SK-N-SH treated with all-trans-retinoic acid at 6 μM for 48 hours (cell line): ENCODE measurements around the gene MOGAT3.

ENCODE experiments used
- ATAC-seq: fragments of 200-7000 bp; cut with Tn5 transposase; 3 replicates; pipeline ENCODE4 v1.9.1; 2020; ENCODE audit warnings: mild to moderate bottlenecking, moderate library complexity
- ARNTL ChIP-seq: fragments of 450-650 bp; formaldehyde crosslinking; IDR thresholded peaks from 2 replicates; pipeline ENCODE4 v1.5.0; 2020; ENCODE audit warnings: low read depth, mild to moderate bottlenecking, moderate library complexity, borderline replicate concordance
- BACH2 ChIP-seq: fragments of 250-450 bp; sonication (Bioruptor Pico); IDR thresholded peaks from 2 replicates; pipeline ENCODE4 v1.9.0; 2021; ENCODE audit warnings: mild to moderate bottlenecking, borderline replicate concordance
- CSRNP3 ChIP-seq: fragments of 250-450 bp; sonication (Bioruptor Pico); IDR thresholded peaks from 2 replicates; pipeline ENCODE4 v1.5.1; 2021; ENCODE audit warnings: mild to moderate bottlenecking, moderate library complexity
- ESRRG ChIP-seq: fragments of 250-450 bp; sonication (Bioruptor Pico); IDR thresholded peaks from 2 replicates; pipeline ENCODE4 v1.6.1; 2021; ENCODE audit warnings: mild to moderate bottlenecking
- GLIS3 ChIP-seq: fragments of 250-450 bp; sonication (Bioruptor Pico); IDR thresholded peaks from 2 replicates; pipeline ENCODE4 v1.5.0; 2020; ENCODE audit warnings: mild to moderate bottlenecking, moderate library complexity
- ISL1 ChIP-seq: fragments of 250-450 bp; sonication (Bioruptor Pico); IDR thresholded peaks from 2 replicates; pipeline ENCODE4 v2.1.2; 2022; ENCODE audit warnings: mild to moderate bottlenecking, moderate library complexity
- PATZ1 ChIP-seq: fragments of 250-450 bp; sonication (Bioruptor Pico); IDR thresholded peaks from 2 replicates; pipeline ENCODE4 v1.8.0; 2020; ENCODE audit warnings: mild to moderate bottlenecking, moderate library complexity, borderline replicate concordance
- POU6F1 ChIP-seq: fragments of 250-450 bp; sonication (Bioruptor Pico); IDR thresholded peaks from 2 replicates; pipeline ENCODE4 v1.8.0; 2021; ENCODE audit warnings: low read depth, mild to moderate bottlenecking, moderate library complexity, borderline replicate concordance
- PPARA ChIP-seq: fragments of 250-450 bp; sonication (Bioruptor Pico); IDR thresholded peaks from 2 replicates; pipeline ENCODE4 v1.5.0; 2020; ENCODE audit warnings: mild to moderate bottlenecking, borderline replicate concordance
- RARB ChIP-seq: fragments of 250-450 bp; sonication (Bioruptor Pico); IDR thresholded peaks from 2 replicates; pipeline ENCODE4 v1.8.0; 2021; ENCODE audit warnings: mild to moderate bottlenecking, moderate library complexity
- SNAI2 ChIP-seq: fragments of 250-450 bp; sonication (Bioruptor Pico); IDR thresholded peaks from 2 replicates; pipeline ENCODE4 v1.5.0; 2020; ENCODE audit warnings: mild to moderate bottlenecking, moderate library complexity
- TCF4 ChIP-seq: fragments of 250-450 bp; sonication (Bioruptor Pico); IDR thresholded peaks from 2 replicates; pipeline ENCODE4 v1.8.0; 2021; ENCODE audit warnings: mild to moderate bottlenecking, moderate library complexity, borderline replicate concordance
- TOX ChIP-seq: fragments of 250-450 bp; sonication (Bioruptor Pico); IDR thresholded peaks from 2 replicates; pipeline ENCODE4 v1.8.0; 2021; ENCODE audit warnings: mild to moderate bottlenecking, moderate library complexity, borderline replicate concordance
- TSHZ2 ChIP-seq: fragments of 250-450 bp; sonication (Bioruptor Pico); IDR thresholded peaks from 2 replicates; pipeline ENCODE4 v1.5.0; 2020; ENCODE audit warnings: mild to moderate bottlenecking, moderate library complexity
- ZC3H10 ChIP-seq: fragments of 250-450 bp; sonication (Bioruptor Pico); IDR thresholded peaks from 2 replicates; pipeline ENCODE4 v1.5.1; 2021; ENCODE audit warnings: mild to moderate bottlenecking, moderate library complexity
- ZFP3 ChIP-seq: fragments of 250-450 bp; sonication (Bioruptor Pico); IDR thresholded peaks from 2 replicates; pipeline ENCODE4 v1.5.0; 2020; ENCODE audit warnings: mild to moderate bottlenecking, moderate library complexity
- ZFP30 ChIP-seq: fragments of 450-650 bp; formaldehyde crosslinking; IDR thresholded peaks from 2 replicates; pipeline ENCODE4 v1.5.0; 2022; ENCODE audit warnings: mild to moderate bottlenecking, moderate library complexity
- ZNF565 ChIP-seq: fragments of 450-650 bp; formaldehyde crosslinking; conservative IDR thresholded peaks from 2 replicates; pipeline ENCODE4 v1.5.0; 2020; ENCODE audit warnings: low read depth, mild to moderate bottlenecking, moderate library complexity
- ZNF70 ChIP-seq: fragments of 450-650 bp; formaldehyde crosslinking; IDR thresholded peaks from 2 replicates; pipeline ENCODE4 v1.5.0; 2020; ENCODE audit warnings: mild to moderate bottlenecking, moderate library complexity
- ZNF8 ChIP-seq: fragments of 450-650 bp; formaldehyde crosslinking; IDR thresholded peaks from 2 replicates; pipeline ENCODE4 v1.5.0; 2020; ENCODE audit warnings: mild to moderate bottlenecking, moderate library complexity

Gene MOGAT3

GRCh38 chr7:101177644-101178043 is 23.2 kb downstream of the MOGAT3 start (continued):
- TF ChIP-seq ZC3H10 (no peak), RARB (CRISPR knock-in tag) (no peak), TCF4 (CRISPR knock-in tag) (no peak), TSHZ2 (CRISPR knock-in tag) (no peak), PPARA (CRISPR knock-in tag) (no peak), ESRRG (no peak), GLIS3 (CRISPR knock-in tag) (no peak), ZFP30 (CRISPR knock-in tag) (no peak), BACH2 (CRISPR knock-in tag) (no peak), ZNF70 (CRISPR knock-in tag) (no peak), ZNF565 (CRISPR knock-in tag) (no peak), ZNF8 (CRISPR knock-in tag) (no peak), SNAI2 (CRISPR knock-in tag) (no peak)
- TF ChIP-seq, all 23 proteins: peak for 0

- no peak for ATAC-seq
- no peak for TF ChIP-seq ZNF70 (CRISPR knock-in tag)
- TF ChIP-seq ZFP30 (CRISPR knock-in tag) = no peak
- no peak for TF ChIP-seq PPARA (CRISPR knock-in tag)
- no peak for TF ChIP-seq ZFP3
- TF ChIP-seq ISL1 = no peak
- TF ChIP-seq TCF4 (CRISPR knock-in tag) = no peak
- TF ChIP-seq TSHZ2 (CRISPR knock-in tag) = no peak
- no peak for TF ChIP-seq TOX (CRISPR knock-in tag)
- TF ChIP-seq RARB (CRISPR knock-in tag) = no peak
- TF ChIP-seq ZNF565 (CRISPR knock-in tag) = no peak
- no peak for TF ChIP-seq ESRRG
- no peak for TF ChIP-seq SNAI2 (CRISPR knock-in tag)
- no peak for TF ChIP-seq ARNTL
- no peak for TF ChIP-seq PATZ1
- no peak for TF ChIP-seq CSRNP3 (CRISPR knock-in tag)
- no peak for TF ChIP-seq POU6F1 (CRISPR knock-in tag)
- TF ChIP-seq ZNF8 (CRISPR knock-in tag) = no peak
These were observed 25.2 kb downstream of the MOGAT3 start for GRCh38 chr7:101175664-101176063.
